H9 (cell line): Measurements from ENCODE around the gene CCM2. TPM values are rescaled to one million over a fixed set of nuclear protein-coding genes. Genes with fewer than 3 reads are reported as not detected.

Experiments used
- DNase-seq: peaks from one replicate; pipeline ENCODE4 v3.0.0-alpha.2; 2017
- H2AFZ ChIP-seq: one replicate; pipeline ENCODE4 v1.6.1; 2013; ENCODE audit warnings: mild to moderate bottlenecking, low read length, control low read depth, moderate library complexity
- H2AK5ac ChIP-seq: 2 replicates; pipeline ENCODE4 v1.6.1; 2013; ENCODE audit warnings: low read length, control low read depth, mixed read lengths; ENCODE audit not compliant: insufficient read length
- H2BK120ac ChIP-seq: one replicate; pipeline ENCODE4 v1.6.1; 2013; ENCODE audit warnings: low read depth, mild to moderate bottlenecking, low read length, control low read depth, inconsistent platforms; ENCODE audit not compliant: poor library complexity, severe bottlenecking
- H2BK12ac ChIP-seq: 2 replicates; pipeline ENCODE4 v1.6.1; 2013; ENCODE audit warnings: low read length, control low read depth, mixed read lengths, low read depth; ENCODE audit not compliant: insufficient read length
- H2BK15ac ChIP-seq: 2 replicates; pipeline ENCODE4 v1.6.1; 2013; ENCODE audit warnings: low read depth, low read length, control low read depth
- H2BK20ac ChIP-seq: one replicate; pipeline ENCODE4 v1.6.1; 2013; ENCODE audit warnings: low read depth, mild to moderate bottlenecking, low read length, control low read depth, inconsistent platforms; ENCODE audit not compliant: poor library complexity, severe bottlenecking
- H2BK5ac ChIP-seq: 2 replicates; pipeline ENCODE4 v1.6.1; 2013; ENCODE audit warnings: low read length, control low read depth, mixed read lengths; ENCODE audit not compliant: insufficient read length
- H3K14ac ChIP-seq: 2 replicates; pipeline ENCODE4 v1.6.1; 2013; ENCODE audit warnings: low read length, control low read depth; ENCODE audit not compliant: insufficient read depth
- H3K18ac ChIP-seq: 2 replicates; pipeline ENCODE4 v1.6.1; 2013; ENCODE audit warnings: low read depth, mild to moderate bottlenecking, mixed read lengths, low read length, control low read depth; ENCODE audit not compliant: insufficient read length
- H3K23ac ChIP-seq: 2 replicates; pipeline ENCODE4 v1.6.1; 2013; ENCODE audit warnings: low read length, control low read depth, mixed read lengths, low read depth; ENCODE audit not compliant: insufficient read length
- H3K23me2 ChIP-seq: 2 replicates; pipeline ENCODE4 v1.6.1; 2013; ENCODE audit warnings: low read depth, mild to moderate bottlenecking, mixed read lengths, low read length, control low read depth; ENCODE audit not compliant: insufficient read length, poor library complexity, severe bottlenecking
- H3K27ac ChIP-seq: 2 replicates; pipeline ENCODE4 v1.5.1; 2013; ENCODE audit warnings: low read length, control low read depth, mixed read lengths, low read depth; ENCODE audit not compliant: insufficient read length
- H3K27me3 ChIP-seq: 2 replicates; pipeline ENCODE4 v1.6.1; 2013; ENCODE audit warnings: low read length, control low read depth, inconsistent platforms; ENCODE audit not compliant: insufficient read depth
- H3K4ac ChIP-seq: 2 replicates; pipeline ENCODE4 v1.6.1; 2013; ENCODE audit warnings: low read depth, mild to moderate bottlenecking, control low read depth, inconsistent platforms, low read length, moderate library complexity
- H3K4me1 ChIP-seq: 2 replicates; pipeline ENCODE4 v1.6.1; 2013; ENCODE audit warnings: low read length, control low read depth, inconsistent platforms; ENCODE audit not compliant: insufficient read depth
- H3K4me2 ChIP-seq: 2 replicates; pipeline ENCODE4 v1.6.1; 2013; ENCODE audit warnings: low read length, control low read depth, mixed read lengths; ENCODE audit not compliant: insufficient read length, insufficient read depth
- H3K56ac ChIP-seq: 2 replicates; pipeline ENCODE4 v1.6.1; 2013; ENCODE audit warnings: low read depth, mild to moderate bottlenecking, mixed read lengths, low read length, control low read depth; ENCODE audit not compliant: insufficient read length
- H3K79me1 ChIP-seq: 2 replicates; pipeline ENCODE4 v1.6.1; 2013; ENCODE audit warnings: low read depth, mild to moderate bottlenecking, moderate library complexity, low read length, control low read depth, inconsistent platforms; ENCODE audit not compliant: insufficient read depth, poor library complexity, severe bottlenecking
- H3K79me2 ChIP-seq: 2 replicates; pipeline ENCODE4 v1.6.1; 2013; ENCODE audit warnings: low read length, control low read depth, inconsistent platforms; ENCODE audit not compliant: insufficient read depth
- H3K9ac ChIP-seq: 2 replicates; pipeline ENCODE4 v1.6.1; 2013; ENCODE audit warnings: low read length, control low read depth, mixed read lengths; ENCODE audit not compliant: insufficient read length; ENCODE audit errors: extremely low read depth
- H3K9me3 ChIP-seq: one replicate; pipeline ENCODE4 v1.6.1; 2013; ENCODE audit warnings: low read depth, low read length, inconsistent platforms; ENCODE audit not compliant: control insufficient read depth
- H3T11ph ChIP-seq: one replicate; pipeline ENCODE4 v1.6.1; 2013; ENCODE audit warnings: mild to moderate bottlenecking, low read length, control low read depth, inconsistent platforms
- H4K20me1 ChIP-seq: one replicate; pipeline ENCODE4 v1.6.1; 2013; ENCODE audit not compliant: control insufficient read depth, insufficient read length, insufficient read depth
- H4K5ac ChIP-seq: 2 replicates; pipeline ENCODE4 v1.6.1; 2013; ENCODE audit warnings: low read depth, mild to moderate bottlenecking, mixed read lengths, low read length, control low read depth; ENCODE audit not compliant: insufficient read length
- H4K8ac ChIP-seq: replicated peaks from 2 replicates; pipeline ENCODE4 v1.6.1; 2013; ENCODE audit warnings: low read length, control low read depth, mixed read lengths, low read depth; ENCODE audit not compliant: insufficient read length
- H4K91ac ChIP-seq: 2 replicates; pipeline ENCODE4 v1.6.1; 2013; ENCODE audit warnings: low read depth, mild to moderate bottlenecking, moderate library complexity, mixed read lengths, low read length, control low read depth; ENCODE audit not compliant: insufficient read length
- H3K27ac Mint-ChIP-seq, 3 experiments: 2 replicates in 2 of 3; 3 replicates in 1 of 3; pipeline ENCODE4 v1.8.0; 2020 to 2021; ENCODE audit warnings: mixed read lengths in 3 of 3, mild to moderate bottlenecking in 1 of 3, moderate library complexity in 1 of 3
- H3K27me3 Mint-ChIP-seq: 2 replicates; pipeline ENCODE4 v1.8.0; 2021; ENCODE audit warnings: low read depth, mild to moderate bottlenecking, moderate library complexity, mixed read lengths
- H3K36me3 Mint-ChIP-seq, 3 experiments: 2 replicates in 2 of 3; 3 replicates in 1 of 3; pipeline ENCODE4 v1.8.0; 2020 to 2021; ENCODE audit warnings: low read depth in 3 of 3, mixed read lengths in 3 of 3; ENCODE audit not compliant: insufficient read depth in 1 of 3
- H3K4me1 Mint-ChIP-seq, 2 experiments: 2 replicates each; pipeline ENCODE4 v1.8.0; 2020; ENCODE audit warnings: mixed read lengths in 2 of 2
- H3K4me3 Mint-ChIP-seq, 2 experiments: 2 replicates in 1 of 2; 3 replicates in 1 of 2; pipeline ENCODE4 v1.8.0; 2020 to 2021; ENCODE audit warnings: mild to moderate bottlenecking in 2 of 2, mixed read lengths in 2 of 2, moderate library complexity in 1 of 2
- H3K9me3 Mint-ChIP-seq, 2 experiments: 2 replicates in 1 of 2; 3 replicates in 1 of 2; pipeline ENCODE4 v1.8.0; 2020; ENCODE audit warnings: mild to moderate bottlenecking in 2 of 2, mixed read lengths in 2 of 2, moderate library complexity in 1 of 2
- WGBS: extraction: QIAGEN DNeasy Blood & Tissue Kit; methylation state at CpG from one replicate; pipeline ENCODE4 v1.1.7; 2013; ENCODE audit warnings: missing lambda C conversion rate, low lambda C conversion rate, mixed read lengths; ENCODE audit not compliant: insufficient read length; ENCODE audit errors: extremely low coverage; 5-methylcytosine and 5-hydroxymethylcytosine counted together
- total RNA-seq: library from RNA; stranded (reverse); gene quantifications from 2 replicates; pipeline ENCODE4 v1.2.1, GENCODE V29; 2021
- TF ChIP-seq, protein P1 (sequence below): fragments of 200-600 bp; sonication (generic); conservative IDR thresholded peaks from 3 replicates; pipeline ENCODE4 v1.8.0; 2021; ENCODE audit warnings: antibody characterized with exemption, mild to moderate bottlenecking

CCM2 gene
- total RNA-seq, 1 experiment from 2014 or later, result 30.4 TPM

DNA sequence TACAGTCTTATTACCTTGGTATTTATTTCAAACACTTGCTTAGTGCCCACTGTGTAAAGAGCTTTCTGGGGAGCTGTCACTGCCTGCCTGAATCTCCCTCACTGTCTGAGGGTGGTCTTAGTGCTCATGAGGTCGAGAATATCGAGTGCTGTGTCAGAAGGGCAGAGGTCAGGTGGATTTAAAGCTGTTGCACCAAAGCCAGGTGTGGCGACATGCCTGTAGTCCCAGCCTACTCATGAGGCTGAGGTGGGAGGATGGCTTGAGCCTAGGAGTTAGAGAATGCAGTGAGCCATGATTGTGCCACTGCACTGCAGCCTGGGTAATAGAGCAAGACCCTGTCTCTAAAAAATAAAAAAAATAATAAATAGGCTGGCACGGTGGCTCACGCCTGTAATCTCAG, 20.9 kb downstream of the CCM2 start:
- H3K27ac Mint-ChIP-seq, result peak overlapping the region in 2 of 3 experiments; percentile 19 to 70; a peak in 5 of 7 replicates
- H3K79me2 ChIP-seq, result no peaks in the 10 kb centered on the region

More for the DNA sequence above, 20.9 kb downstream of the CCM2 start:
- Histone ChIP-seq H3K27ac (no peak overlapping the region), H3T11ph (no peak overlapping the region), H3K9ac (no peak overlapping the region), H2AFZ (no peak overlapping the region), H4K5ac (no peak overlapping the region), H3K14ac (no peak overlapping the region), H3K79me1 (no peaks in the 10 kb centered on the region), H2BK5ac (no peak overlapping the region), H3K9me3 (no peaks in the 10 kb centered on the region), H3K18ac (no peak overlapping the region), H3K23me2 (no peaks in the 10 kb centered on the region), H2BK20ac (no peak overlapping the region), H4K20me1 (no peaks in the 10 kb centered on the region), H3K4me1 (no peaks in the 10 kb centered on the region), H2BK15ac (no peak overlapping the region), H4K8ac (no peak overlapping the region), H3K4ac (no peak overlapping the region), H2BK12ac (no peak overlapping the region), H4K91ac (no peak overlapping the region), H3K27me3 (no peaks in the 10 kb centered on the region), H2BK120ac (no peak overlapping the region), H3K4me2 (no peak overlapping the region), H2AK5ac (no peak overlapping the region), H3K56ac (no peak overlapping the region), H3K23ac (no peak overlapping the region)
- Mint-ChIP-seq H3K36me3 (peaks cover 14 to 33% (median 25%) of the 10 kb centered on the region in 3 experiments), H3K4me1 (peaks cover 3% of the 10 kb centered on the region in 2 experiments), H3K4me3 (no peak overlapping the region), H3K9me3 (peaks cover 6 to 9% of the 10 kb centered on the region in 2 experiments; a peak in 4 of 5 replicates), H3K27me3 (no peaks in the 10 kb centered on the region)
- no peak for DNase-seq
- TF ChIP-seq, protein P1, sequence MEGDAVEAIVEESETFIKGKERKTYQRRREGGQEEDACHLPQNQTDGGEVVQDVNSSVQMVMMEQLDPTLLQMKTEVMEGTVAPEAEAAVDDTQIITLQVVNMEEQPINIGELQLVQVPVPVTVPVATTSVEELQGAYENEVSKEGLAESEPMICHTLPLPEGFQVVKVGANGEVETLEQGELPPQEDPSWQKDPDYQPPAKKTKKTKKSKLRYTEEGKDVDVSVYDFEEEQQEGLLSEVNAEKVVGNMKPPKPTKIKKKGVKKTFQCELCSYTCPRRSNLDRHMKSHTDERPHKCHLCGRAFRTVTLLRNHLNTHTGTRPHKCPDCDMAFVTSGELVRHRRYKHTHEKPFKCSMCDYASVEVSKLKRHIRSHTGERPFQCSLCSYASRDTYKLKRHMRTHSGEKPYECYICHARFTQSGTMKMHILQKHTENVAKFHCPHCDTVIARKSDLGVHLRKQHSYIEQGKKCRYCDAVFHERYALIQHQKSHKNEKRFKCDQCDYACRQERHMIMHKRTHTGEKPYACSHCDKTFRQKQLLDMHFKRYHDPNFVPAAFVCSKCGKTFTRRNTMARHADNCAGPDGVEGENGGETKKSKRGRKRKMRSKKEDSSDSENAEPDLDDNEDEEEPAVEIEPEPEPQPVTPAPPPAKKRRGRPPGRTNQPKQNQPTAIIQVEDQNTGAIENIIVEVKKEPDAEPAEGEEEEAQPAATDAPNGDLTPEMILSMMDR, result no peak
- no CpG with 5 or more reads among the region's 5 CpGs for WGBS
